Duodenal mucosa (tissue), 2 donors: ENCODE measurements around the gene DEFB124.
"Not testable (repeated sequence)": the region's sequence is repeated elsewhere in the genome, so short reads cannot be mapped to it uniquely, and the experiment has no call there.

ENCODE experiments used
- H3K27ac ChIP-seq: one replicate; pipeline ENCODE4 v1.7.0; 2013; ENCODE audit warnings: low read depth, low read length
- H3K27me3 ChIP-seq, 2 donors: one replicate each; pipeline ENCODE4 v1.7.0; 2013; ENCODE audit warnings: low read length in 2 of 2, control low read depth in 1 of 2; ENCODE audit not compliant: insufficient read depth in 2 of 2, control insufficient read depth in 1 of 2
- H3K36me3 ChIP-seq, 2 donors: one replicate each; pipeline ENCODE4 v1.7.0; 2013; ENCODE audit warnings: low read length in 2 of 2, control low read depth in 1 of 2; ENCODE audit not compliant: insufficient read depth in 2 of 2, control insufficient read depth in 1 of 2
- H3K4me1 ChIP-seq, 2 donors: one replicate each; pipeline ENCODE4 v1.7.0; 2013; ENCODE audit warnings: low read length in 2 of 2, control low read depth in 1 of 2; ENCODE audit not compliant: insufficient read depth in 2 of 2, control insufficient read depth in 1 of 2
- H3K4me3 ChIP-seq, 2 donors: one replicate each; pipeline ENCODE4 v1.7.0; 2013; ENCODE audit warnings: low read length in 2 of 2, low read depth in 1 of 2
- H3K9ac ChIP-seq, 2 donors: one replicate each; pipeline ENCODE4 v1.7.0; 2013; ENCODE audit warnings: low read length in 2 of 2, low read depth in 1 of 2
- H3K9me3 ChIP-seq, 2 donors: one replicate each; pipeline ENCODE4 v1.7.0; 2013; ENCODE audit warnings: low read length in 2 of 2, control low read depth in 1 of 2; ENCODE audit not compliant: control insufficient read depth in 1 of 2

The DEFB124 gene

GRCh38 chr20:31474758-31475427 lies at the start of gene DEFB124, which contains the start of gene REM1:
Gene DEFB124, minus strand, starts transcription at chr20:31475127. Its CDS starts 2,114 bp downstream, at chr20:31473013.
Gene REM1, plus strand, starts transcription at chr20:31475288. Its CDS starts 1,158 bp downstream, at chr20:31476446.
- no peaks in the 10 kb centered on the region for H3K4me1 ChIP-seq
- H3K9ac ChIP-seq, result peak within 1 kb of the TSS in 1 of 2 donors; percentile 25
- H3K4me3 ChIP-seq, result peak within 1 kb of the TSS; percentile 40 to 43
- peaks cover 7 to 25% of the 10 kb centered on the region in 2 donors for H3K27me3 ChIP-seq
- H3K9me3 ChIP-seq, result no peaks in the 10 kb centered on the region
- H3K27ac ChIP-seq, result no peak within 1 kb of the TSS
- H3K36me3 ChIP-seq, result no peaks in the 10 kb centered on the region

- Histone ChIP-seq H3K4me3 (no peak overlapping the region), H3K36me3 (peaks cover 11 to 46% of the 10 kb centered on the region in 2 donors), H3K27ac (no peak overlapping the region), H3K9ac (no peak overlapping the region), H3K9me3 (no peaks in the 10 kb centered on the region), H3K4me1 (peaks cover 5 to 9% of the 10 kb centered on the region in 2 donors), H3K27me3 (no peaks in the 10 kb centered on the region)
These were observed 48.7 kb upstream of the DEFB124 start for GRCh38 chr20:31523361-31524283.

GRCh38 chr20:31522731-31523130 lies 47.8 kb upstream of the DEFB124 start:
- H3K4me1 ChIP-seq, result peaks cover 5 to 9% of the 10 kb centered on the region in 2 donors

GRCh38 chr20:31521267-31521666 lies 46.3 kb upstream of the DEFB124 start:
- not testable (repeated sequence) for H3K27me3 ChIP-seq, H3K9ac ChIP-seq, H3K9me3 ChIP-seq, H3K4me3 ChIP-seq, H3K27ac ChIP-seq
- H3K4me1 ChIP-seq, result peaks cover 19 to 23% of the 10 kb centered on the region in 2 donors
- H3K36me3 ChIP-seq, result peaks cover 16 to 26% of the 10 kb centered on the region in 2 donors

More at GRCh38 chr20:31522731-31523130, 47.8 kb upstream of the DEFB124 start:
- Histone ChIP-seq H3K9ac (no peak overlapping the region), H3K36me3 (peaks cover 11 to 37% of the 10 kb centered on the region in 2 donors), H3K9me3 (no peaks in the 10 kb centered on the region), H3K4me3 (no peak overlapping the region), H3K27me3 (no peaks in the 10 kb centered on the region), H3K27ac (no peak overlapping the region)

- Histone ChIP-seq H3K4me3 (peak overlapping the region; percentile 19 to 100), H3K4me1 (peaks cover 34 to 37% of the 10 kb centered on the region in 2 donors), H3K27ac (no peak overlapping the region), H3K9ac (no peak overlapping the region), H3K9me3 (no peaks in the 10 kb centered on the region), H3K36me3 (peaks cover 8 to 12% of the 10 kb centered on the region in 2 donors), H3K27me3 (no peaks in the 10 kb centered on the region)
These were observed 42.4 kb upstream of the DEFB124 start for GRCh38 chr20:31517373-31517772.

- H3K4me1 ChIP-seq, result peaks cover 31 to 34% of the 10 kb centered on the region in 2 donors
- peaks cover 8% of the 10 kb centered on the region in 2 donors for H3K36me3 ChIP-seq
- H3K9ac ChIP-seq, result peak overlapping the region; percentile 2 to 91
- no peak overlapping the region for H3K27ac ChIP-seq
- H3K4me3 ChIP-seq, result peak overlapping the region; percentile 99 to 100
- H3K9me3 ChIP-seq, result no peaks in the 10 kb centered on the region
- no peaks in the 10 kb centered on the region for H3K27me3 ChIP-seq
These were observed 41.7 kb upstream of the DEFB124 start for GRCh38 chr20:31516651-31517050.

GRCh38 chr20:31516166-31516565 lies 41.2 kb upstream of the DEFB124 start:
- Histone ChIP-seq H3K4me3 (peak overlapping the region; percentile 99 to 100), H3K27ac (no peak overlapping the region), H3K9me3 (no peaks in the 10 kb centered on the region), H3K36me3 (peaks cover 6 to 7% of the 10 kb centered on the region in 2 donors), H3K9ac (peak overlapping the region; percentile 2 to 91), H3K27me3 (no peaks in the 10 kb centered on the region), H3K4me1 (peaks cover 31 to 32% of the 10 kb centered on the region in 2 donors)

GRCh38 chr20:31515775-31516107 lies 40.8 kb upstream of the DEFB124 start:
- H3K9me3 ChIP-seq, result no peaks in the 10 kb centered on the region
- no peak overlapping the region for H3K27ac ChIP-seq
- H3K4me3 ChIP-seq, result peak overlapping the region; percentile 99 to 100
- H3K27me3 ChIP-seq, result no peaks in the 10 kb centered on the region
- peak overlapping the region; percentile 91 to 96 for H3K9ac ChIP-seq
- peaks cover 3 to 5% of the 10 kb centered on the region in 2 donors for H3K36me3 ChIP-seq
- H3K4me1 ChIP-seq, result peaks cover 29 to 31% of the 10 kb centered on the region in 2 donors

- H3K36me3 ChIP-seq, result peaks cover 0 to 5% of the 10 kb centered on the region in 2 donors
- H3K27ac ChIP-seq, result peak overlapping the region; percentile 76
- peak overlapping the region; percentile 91 to 96 for H3K9ac ChIP-seq
- H3K4me1 ChIP-seq, result peaks cover 29 to 31% of the 10 kb centered on the region in 2 donors
- no peaks in the 10 kb centered on the region for H3K27me3 ChIP-seq
- H3K4me3 ChIP-seq, result peak overlapping the region; percentile 99 to 100
- H3K9me3 ChIP-seq, result no peaks in the 10 kb centered on the region
These were observed 40.3 kb upstream of the DEFB124 start for GRCh38 chr20:31515072-31515774.
